RPMI7951 (cell line): ENCODE results near the gene PSMD11. TPM values are rescaled to one million over a fixed set of nuclear protein-coding genes. Genes with fewer than 3 reads are reported as not detected.

Experiments used
- DNase-seq: peaks from one replicate; pipeline ENCODE4 v3.0.0-alpha.2; 2012; ENCODE audit warnings: low read depth
- total RNA-seq: library from RNA; depleted of rRNA; stranded (reverse); fragments of >200 nt; shearing (Covaris generic); gene quantifications from 2 replicates; pipeline ENCODE4 v1.2.3, GENCODE V29; 2014

The PSMD11 gene
- total RNA-seq, 1 experiment from 2014 or later, result 77.9 TPM

DNA sequence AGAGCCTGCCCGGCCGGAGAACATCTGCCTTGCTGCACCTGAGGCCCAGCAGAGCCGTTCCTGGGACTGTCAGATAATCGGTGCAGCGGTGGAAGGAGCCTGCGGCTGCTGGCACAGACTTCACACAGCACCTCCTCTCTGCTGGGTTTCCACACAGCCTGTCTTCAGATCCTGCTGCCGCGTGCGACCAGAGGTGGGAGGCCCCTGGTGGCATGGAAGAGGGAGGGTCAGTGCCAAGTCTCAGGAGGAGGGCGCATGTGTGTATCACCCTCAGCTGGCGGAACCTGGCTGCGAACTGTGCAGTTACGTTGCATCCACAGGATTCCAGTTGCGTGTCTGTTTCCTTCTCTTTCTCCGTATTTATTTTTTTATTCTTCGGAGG, 45.8 kb downstream of the PSMD11 start:
- peak; percentile 43 for DNase-seq

GRCh38 chr17:32491371-32492263, 47.3 kb downstream of the PSMD11 start:
- peak; percentile 41 for DNase-seq

GRCh38 chr17:32492264-32492589, 47.9 kb downstream of the PSMD11 start:
- no peak for DNase-seq

- no peak for DNase-seq
Measured at GRCh38 chr17:32492648-32493289, 48.5 kb downstream of the PSMD11 start.

DNA sequence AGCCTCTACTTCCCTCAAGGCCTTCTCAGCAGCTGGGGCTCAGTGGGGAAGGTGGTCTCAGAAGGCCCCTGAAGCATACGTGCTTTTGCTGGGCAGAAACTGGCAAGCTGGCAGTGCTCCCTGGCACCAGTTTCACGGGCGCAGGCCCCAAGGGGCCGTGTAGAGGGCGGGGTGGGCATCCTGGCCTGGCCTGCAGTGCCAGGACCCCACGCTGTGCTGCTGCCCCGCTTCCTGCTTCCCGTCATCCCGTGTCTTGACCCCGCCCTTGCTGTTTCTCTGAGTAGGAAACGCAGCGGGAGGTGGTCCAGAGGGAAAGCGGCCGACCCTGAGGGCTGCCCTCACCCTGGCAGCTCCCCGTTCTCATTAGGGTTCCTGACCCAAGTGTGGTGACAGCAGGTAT, 49.3 kb downstream of the PSMD11 start:
- no peak for DNase-seq

DNA sequence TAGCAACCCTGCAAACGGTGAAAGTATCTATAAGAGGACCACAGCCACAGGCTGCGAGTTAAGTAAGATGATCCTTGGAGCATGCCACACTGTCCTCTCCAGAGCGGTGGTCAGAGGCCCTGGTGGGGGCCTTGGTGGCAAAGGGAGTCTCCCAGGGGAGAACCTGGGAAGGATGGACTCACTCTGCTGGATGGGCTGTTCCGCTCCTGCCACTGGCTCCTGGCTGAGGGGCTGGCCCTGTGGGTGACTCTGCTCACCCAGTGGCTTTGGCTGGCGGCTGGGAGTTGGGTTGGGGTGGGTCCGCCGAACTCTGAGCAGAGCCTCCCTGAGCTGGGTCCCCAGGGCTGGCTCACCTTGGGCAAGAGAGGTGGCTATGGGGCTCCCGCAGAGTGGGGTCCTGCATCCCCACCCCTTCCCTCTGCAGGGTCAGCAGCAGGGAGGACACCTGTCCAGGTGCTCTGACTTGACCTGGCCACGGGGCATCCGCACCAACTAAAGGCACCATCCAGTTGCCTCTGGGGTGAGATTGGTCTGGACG, 49.7 kb downstream of the PSMD11 start:
- no peak for DNase-seq

DNA sequence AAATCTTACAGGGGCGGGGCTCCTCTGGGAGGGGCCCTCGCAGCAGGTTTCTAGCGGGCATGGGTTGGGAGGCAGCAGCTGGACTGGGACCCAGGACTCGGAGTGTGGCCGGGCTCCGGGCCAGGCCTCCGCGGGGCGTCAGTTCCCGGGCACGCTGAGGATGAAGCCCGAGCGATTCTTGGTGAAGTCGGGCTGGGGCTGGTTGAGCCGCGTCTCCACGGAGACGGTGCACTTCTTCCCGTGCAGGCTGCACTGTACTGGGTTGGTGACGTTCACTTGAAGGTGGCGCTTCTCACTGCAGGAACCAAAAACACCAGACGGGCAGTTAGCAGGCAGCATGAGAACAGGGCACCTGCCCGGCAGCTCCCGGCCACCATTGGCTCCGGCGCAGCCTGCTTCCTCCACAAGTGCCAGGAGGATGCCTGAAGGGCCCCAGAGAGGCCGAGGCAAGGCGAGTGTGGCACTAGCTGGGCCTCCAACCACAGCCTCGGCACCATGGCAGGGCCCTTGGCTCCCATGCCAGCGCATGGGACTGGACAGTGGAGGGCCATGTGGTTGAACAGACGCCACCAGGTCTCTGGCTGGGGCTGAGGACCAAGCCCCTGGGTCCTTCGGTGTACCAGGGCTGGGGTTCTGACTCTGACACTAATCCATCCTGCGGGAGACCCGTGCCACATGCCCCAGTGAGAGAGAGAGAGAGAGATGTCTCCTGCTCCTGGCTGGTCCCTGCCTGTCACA, 50.5 kb downstream of the PSMD11 start:
- no peak for DNase-seq

GRCh38 chr17:32495359-32496231, 51.3 kb downstream of the PSMD11 start:
- DNase-seq, result no peak

- DNase-seq, result peak; percentile 85
Measured at GRCh38 chr17:32496395-32497073, 52.2 kb downstream of the PSMD11 start.

DNA sequence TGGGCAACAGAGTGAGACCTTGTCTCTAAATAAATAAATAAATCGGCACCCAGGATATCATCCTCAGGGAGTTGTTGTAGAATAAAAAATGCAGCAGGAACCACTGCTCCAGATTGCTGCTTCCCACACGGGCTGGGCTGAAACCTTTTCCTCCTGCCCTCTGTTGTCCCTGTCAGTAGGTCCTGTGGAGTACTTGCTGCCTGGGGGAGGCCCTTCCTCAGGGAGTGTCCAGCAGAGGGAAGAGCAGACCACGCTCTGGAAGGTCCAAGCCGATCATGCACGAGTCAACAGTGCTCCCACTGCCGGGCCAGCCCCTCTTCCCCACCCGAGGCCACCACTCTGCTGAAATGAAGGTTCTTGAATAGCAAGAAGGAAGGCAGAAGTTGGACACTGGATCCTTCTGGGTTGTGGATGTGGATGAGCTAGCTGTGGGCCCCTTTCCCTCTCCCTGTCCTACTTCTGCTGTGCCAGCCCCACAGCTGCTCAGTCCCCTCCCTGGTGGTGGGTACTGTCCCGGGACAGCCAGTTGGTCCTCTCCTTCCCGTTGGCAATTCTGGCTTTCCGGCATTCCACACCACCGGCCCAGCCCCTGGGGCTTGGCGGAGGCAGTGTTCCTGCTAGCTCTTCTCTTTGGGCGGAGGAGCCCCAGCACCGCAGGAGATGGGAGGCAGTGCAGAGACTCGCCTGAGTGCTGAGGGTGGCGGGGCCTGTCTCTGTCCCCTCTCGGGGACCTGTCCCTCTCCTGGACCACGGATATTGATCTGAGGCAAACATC, 53.3 kb downstream of the PSMD11 start:
- DNase-seq, result peak; percentile 67

- DNase-seq, result no peak
Measured at GRCh38 chr17:32498391-32498790, 54.1 kb downstream of the PSMD11 start.

- no peak for DNase-seq
Measured at GRCh38 chr17:32502013-32502412, 57.7 kb downstream of the PSMD11 start.

GRCh38 chr17:32502710-32503109, 58.4 kb downstream of the PSMD11 start:
- DNase-seq, result no peak

GRCh38 chr17:32503251-32504165, 59.2 kb downstream of the PSMD11 start:
- no peak for DNase-seq

DNA sequence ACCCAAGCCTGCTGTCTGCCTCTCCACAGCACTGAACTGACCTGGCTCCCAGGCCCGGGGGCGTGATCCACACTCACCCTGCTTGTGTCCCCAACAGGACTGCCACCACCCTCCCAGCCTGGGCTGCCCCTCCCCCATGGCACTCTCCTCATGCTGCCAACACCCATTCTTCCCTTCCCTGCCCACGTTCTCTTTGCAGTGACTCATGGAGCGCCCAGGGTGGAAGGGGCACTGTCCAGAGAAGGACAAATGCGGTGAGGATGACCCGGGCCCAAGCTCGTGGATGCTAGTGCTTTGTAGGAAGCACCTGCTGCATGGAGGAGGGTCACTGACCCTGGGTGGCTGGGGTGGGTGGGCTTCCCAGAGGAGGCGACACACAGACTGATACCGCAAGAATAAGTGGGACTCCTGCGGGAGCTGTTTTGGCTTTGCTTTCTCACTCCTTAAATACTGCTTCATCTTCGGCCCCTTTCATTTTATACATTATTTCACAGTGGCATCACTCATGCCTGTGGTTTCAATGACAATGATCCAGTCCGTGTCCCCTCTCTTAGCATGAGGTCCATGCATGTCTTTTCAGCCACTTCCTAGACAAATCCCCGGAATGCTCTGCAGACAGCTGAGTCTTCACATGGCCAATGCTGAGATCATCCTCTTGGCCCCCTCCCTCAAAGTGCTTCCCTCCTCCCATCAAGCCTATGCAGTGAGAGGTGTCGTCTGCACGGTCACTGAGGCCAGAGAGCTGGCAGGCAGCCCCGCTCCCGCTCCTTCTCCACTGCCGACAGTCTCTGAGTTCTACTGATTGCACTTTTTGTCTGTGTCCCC, 60.1 kb downstream of the PSMD11 start:
- DNase-seq, result peak; percentile 36

GRCh38 chr17:32508926-32509325, 64.6 kb downstream of the PSMD11 start:
- no peak for DNase-seq

DNA sequence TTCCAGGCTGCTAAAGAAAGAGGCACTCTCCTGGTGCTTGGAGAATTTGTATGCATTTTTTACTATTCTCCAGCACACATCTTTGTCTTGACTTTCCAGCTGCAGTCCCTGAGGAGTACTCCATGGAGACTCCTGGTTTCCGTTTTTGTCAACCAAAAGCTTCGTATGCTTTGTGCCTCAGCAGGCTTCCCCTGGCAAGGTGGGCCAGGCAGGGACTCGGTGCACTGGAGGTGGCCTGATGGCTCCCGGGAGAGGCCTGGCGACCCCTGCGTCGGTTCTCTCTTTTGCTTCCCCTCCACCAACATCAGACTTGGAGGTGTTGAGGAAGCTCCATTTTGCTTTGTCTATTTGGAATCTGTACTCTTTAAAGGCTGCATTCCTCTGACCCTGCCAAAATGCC, 66.2 kb downstream of the PSMD11 start:
- no peak for DNase-seq

- no peak for DNase-seq
Measured at GRCh38 chr17:32512328-32512727, 68.0 kb downstream of the PSMD11 start.
